GM10248 (cell line): ENCODE measurements around the gene PTPN2.

Source experiments
- CTCF ChIA-PET: fragments of 300-600 bp; sonication (Branson Sonifier 250); formaldehyde crosslinking; extraction: SDS; loops from one replicate; lab custom pipeline; 2021; ENCODE audit warnings: antibody characterized with exemption; lab: Yijun Ruan, JAX
- POLR2A ChIA-PET: fragments of 350-650 bp; sonication (Branson Sonifier 250); formaldehyde crosslinking; extraction: SDS; loops from one replicate; lab custom pipeline; 2020; ENCODE audit warnings: antibody characterized with exemption; lab: Yijun Ruan, JAX
- DNase-seq: peaks from one replicate; pipeline ENCODE4 v3.0.0; 2012; ENCODE audit errors: extremely low spot score
- CTCF ChIP-seq: IDR thresholded peaks from 2 replicates; pipeline ENCODE4 v1.5.1; 2012; ENCODE audit warnings: mild to moderate bottlenecking, low read depth; ENCODE audit errors: extremely low read depth, missing control alignments, control extremely low read depth

The PTPN2 gene

GRCh38 chr18:12895626-12896025, 11.6 kb upstream of the PTPN2 start:
- no peak for TF ChIP-seq CTCF
- DNase-seq, result no peak
- POLR2A ChIA-PET, result no interaction called here
- CTCF ChIA-PET, result interaction anchor here (0.8 to 8.1 kb wide), 11 partner anchors 10 to 175 kb away, joined by 3 to 57 read pairs (median 4); no protein-coding TSS in a partner anchor

DNA sequence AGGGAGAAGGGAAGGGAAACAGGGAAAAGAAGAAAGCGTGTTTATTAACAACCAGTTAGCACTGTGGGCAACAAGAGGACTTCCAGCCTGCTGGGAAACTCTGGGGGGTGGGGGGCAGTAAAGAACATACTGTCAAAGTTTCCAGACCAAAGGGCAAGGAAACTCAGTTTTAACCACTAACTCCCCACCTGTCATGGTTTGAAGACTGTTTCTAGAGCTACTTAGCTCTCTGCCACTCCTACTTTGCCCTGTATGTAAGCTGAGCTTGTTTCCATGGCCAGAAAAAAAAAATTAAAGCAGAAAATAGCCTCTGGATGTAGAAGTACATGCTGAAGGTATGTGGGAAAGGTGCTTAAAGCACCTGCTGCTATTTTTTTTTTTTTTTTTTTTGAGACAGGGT, 11.0 kb upstream of the PTPN2 start:
- ChIA-PET POLR2A (no interaction called here), CTCF (interaction anchor here (0.6 to 8.1 kb wide), 14 partner anchors 10 to 264 kb away, joined by 3 to 57 read pairs (median 3); no protein-coding TSS in a partner anchor)
- no peak for TF ChIP-seq CTCF
- no peak for DNase-seq

- ChIA-PET CTCF (interaction anchor here (0.9 to 8.1 kb wide), 10 partner anchors 9 to 166 kb away, joined by 3 to 57 read pairs (median 8); partner anchors contain the start of gene CEP192), POLR2A (no interaction called here)
- TF ChIP-seq CTCF, result no peak
- DNase-seq, result no peak
These were observed 7.5 kb upstream of the PTPN2 start for GRCh38 chr18:12891561-12891960.

- ChIA-PET CTCF (interaction anchor here (0.9 to 8.1 kb wide), 12 partner anchors 9 to 232 kb away, joined by 3 to 57 read pairs (median 4); partner anchors contain the start of gene CEP192), POLR2A (no interaction called here)
- DNase-seq, result no peak
- TF ChIP-seq CTCF, result no peak
These were observed 6.9 kb upstream of the PTPN2 start for GRCh38 chr18:12890964-12891363.

- DNase-seq, result no peak
- ChIA-PET CTCF (interaction anchor here (0.7 to 1.4 kb wide), 7 partner anchors 11 to 159 kb away, joined by 3 to 6 read pairs (median 3); no protein-coding TSS in a partner anchor), POLR2A (no interaction called here)
- peak; percentile 35 for TF ChIP-seq CTCF
These were observed 2.6 kb upstream of the PTPN2 start for GRCh38 chr18:12886498-12887126.

GRCh38 chr18:12885500-12885899, 1.5 kb upstream of the PTPN2 start:
- no peak for DNase-seq
- no peak for TF ChIP-seq CTCF
- CTCF ChIA-PET, result interaction anchor here (0.7 to 1.6 kb wide), 4 partner anchors 8 to 31 kb away, joined by 3 to 14 read pairs (median 3); no protein-coding TSS in a partner anchor
- POLR2A ChIA-PET, result no interaction called here
